ENCODE results near the gene SEMA3D. TPM values are rescaled to one million over a fixed set of nuclear protein-coding genes. Genes with fewer than 3 reads are reported as not detected.

Gene SEMA3D
- total RNA-seq, 1 donor from 2014 or later: 13.6 TPM

DNA sequence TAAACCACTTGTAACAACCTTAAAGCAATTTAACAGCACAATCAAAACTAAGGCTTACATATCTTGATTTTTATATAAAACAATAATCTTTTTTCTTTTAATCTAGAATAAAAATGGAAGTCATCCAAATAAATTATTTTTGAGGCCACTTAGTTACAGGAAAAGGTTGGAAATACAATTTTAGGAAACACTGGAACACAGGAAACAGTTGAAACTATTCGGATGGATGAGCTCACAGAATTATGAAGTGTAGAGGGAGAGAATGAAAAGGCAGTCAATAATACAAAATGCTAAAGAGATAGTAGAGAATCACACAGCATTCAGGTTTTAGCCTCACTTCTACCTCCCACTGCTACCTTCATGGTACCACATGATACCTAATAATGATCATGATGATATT lies 124.2 kb downstream of the SEMA3D start:
- H3K4me3 ChIP-seq: no peak overlapping the region
- no peaks in the 10 kb centered on the region for H3K27me3 ChIP-seq
- ATAC-seq: no peak
- H3K4me1 ChIP-seq: peaks cover 5% of the 10 kb centered on the region
- H3K9me3 ChIP-seq: no peaks in the 10 kb centered on the region
- H3K36me3 ChIP-seq: no peaks in the 10 kb centered on the region
- intact Hi-C loops (cut with DNase I): no loop called here
- no peak for TF ChIP-seq CTCF (IDR thresholded peaks at IDR 0.05)
- H3K27ac ChIP-seq: no peak overlapping the region
- no peak for DNase-seq

GRCh38 chr7:85061456-85061855 lies 125.4 kb downstream of the SEMA3D start:
- Histone ChIP-seq H3K27me3 (no peaks in the 10 kb centered on the region), H3K36me3 (no peaks in the 10 kb centered on the region), H3K27ac (no peak overlapping the region), H3K9me3 (no peaks in the 10 kb centered on the region), H3K4me3 (no peak overlapping the region), H3K4me1 (peaks cover 5% of the 10 kb centered on the region)
- intact Hi-C loops (cut with DNase I): no loop called here
- ATAC-seq: no peak
- DNase-seq: no peak
- no peak for TF ChIP-seq CTCF (IDR thresholded peaks at IDR 0.05)

DNA sequence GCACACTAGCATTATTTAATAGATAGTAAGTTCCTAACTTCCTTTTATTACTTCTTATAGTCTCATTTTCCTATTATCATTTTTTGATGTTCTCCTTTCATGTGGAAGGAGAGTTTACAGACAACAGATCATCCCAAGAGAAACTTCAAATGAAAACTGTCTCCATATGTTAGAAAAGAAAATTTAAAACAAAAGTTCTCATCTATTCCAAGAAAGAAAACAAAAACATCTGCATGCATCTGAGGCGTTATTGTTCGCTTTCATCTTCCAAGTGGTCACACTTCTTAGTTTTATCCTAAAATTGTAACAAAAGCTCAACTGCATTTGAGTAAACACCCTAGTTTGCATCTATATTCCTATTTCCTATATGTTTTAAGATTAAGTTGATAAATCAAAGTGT lies 126.2 kb downstream of the SEMA3D start:
- no peaks in the 10 kb centered on the region for H3K27me3 ChIP-seq
- no peaks in the 10 kb centered on the region for H3K9me3 ChIP-seq
- intact Hi-C loops (cut with DNase I): no loop called here
- H3K4me3 ChIP-seq: no peak overlapping the region
- DNase-seq (no peak), ATAC-seq (no peak)
- no peak for TF ChIP-seq CTCF (IDR thresholded peaks at IDR 0.05)
- H3K4me1 ChIP-seq: peaks cover 5% of the 10 kb centered on the region
- H3K27ac ChIP-seq: no peak overlapping the region
- H3K36me3 ChIP-seq: no peaks in the 10 kb centered on the region

DNA sequence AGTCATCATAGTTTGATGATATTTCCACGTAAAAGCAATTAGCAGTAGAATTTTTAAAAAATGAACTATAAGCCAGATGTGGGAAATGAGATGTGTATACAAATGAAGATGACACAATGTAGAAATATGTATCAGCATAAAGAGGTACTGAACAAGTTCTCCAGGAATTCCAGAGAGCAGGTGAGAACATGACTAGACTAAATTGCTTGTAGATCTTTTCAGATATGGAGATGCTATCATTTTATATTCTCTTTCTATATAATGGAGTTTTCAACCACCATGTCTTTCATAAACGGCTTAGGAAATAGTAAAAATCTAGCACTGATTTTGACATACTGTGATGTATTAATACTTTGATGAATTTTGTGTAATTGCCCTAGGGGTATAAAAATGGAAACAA lies 130.9 kb downstream of the SEMA3D start:
- Histone ChIP-seq H3K27me3 (no peaks in the 10 kb centered on the region), H3K36me3 (no peaks in the 10 kb centered on the region), H3K9me3 (no peaks in the 10 kb centered on the region), H3K4me1 (no peaks in the 10 kb centered on the region), H3K4me3 (no peak overlapping the region), H3K27ac (no peak overlapping the region)
- no peak for ATAC-seq
- no peak for DNase-seq
- intact Hi-C loops (cut with DNase I): no loop called here
- TF ChIP-seq CTCF (IDR thresholded peaks at IDR 0.05): no peak

DNA sequence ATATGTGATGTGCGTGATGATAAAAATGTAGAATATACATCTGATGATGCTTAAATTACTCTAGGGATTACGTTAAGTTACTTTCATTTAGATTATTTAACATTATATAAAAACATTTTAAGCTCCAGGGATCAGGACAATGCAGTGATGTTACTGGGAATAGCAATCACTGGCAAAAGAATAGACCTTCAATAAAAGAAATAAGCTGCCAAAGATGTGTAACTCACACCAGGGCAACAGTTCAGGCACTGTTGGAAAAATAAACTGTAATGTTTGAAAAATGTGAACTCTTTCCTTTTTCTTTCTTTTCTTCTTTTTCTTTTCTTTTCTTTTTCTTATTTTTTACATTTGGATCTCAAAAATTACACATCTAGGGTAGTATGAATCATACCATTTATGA lies 131.7 kb downstream of the SEMA3D start:
- Histone ChIP-seq H3K27me3 (no peaks in the 10 kb centered on the region), H3K4me3 (no peak overlapping the region), H3K36me3 (no peaks in the 10 kb centered on the region), H3K9me3 (no peaks in the 10 kb centered on the region), H3K4me1 (no peaks in the 10 kb centered on the region), H3K27ac (no peak overlapping the region)
- TF ChIP-seq CTCF (IDR thresholded peaks at IDR 0.05): no peak
- intact Hi-C loops (cut with DNase I): no loop called here
- DNase-seq (no peak), ATAC-seq (no peak)

GRCh38 chr7:85054306-85054705 lies 132.6 kb downstream of the SEMA3D start:
- DNase-seq: no peak
- H3K4me1 ChIP-seq: no peaks in the 10 kb centered on the region
- H3K27me3 ChIP-seq: no peaks in the 10 kb centered on the region
- no peak overlapping the region for H3K4me3 ChIP-seq
- no peak for ATAC-seq
- intact Hi-C loops (cut with DNase I): no loop called here
- TF ChIP-seq CTCF (IDR thresholded peaks at IDR 0.05): no peak
- H3K9me3 ChIP-seq: no peaks in the 10 kb centered on the region
- H3K36me3 ChIP-seq: no peaks in the 10 kb centered on the region
- H3K27ac ChIP-seq: no peak overlapping the region
